GM12874 (cell line): Measurements from ENCODE around the gene CTTNBP2NL.

Source experiments
- CTCF ChIP-seq: IDR thresholded peaks from 2 replicates; pipeline ENCODE4 v1.5.1; 2011; ENCODE audit warnings: low read depth, mild to moderate bottlenecking, control low read depth, low read length, moderate library complexity; ENCODE audit not compliant: insufficient read depth

CTTNBP2NL gene

GRCh38 chr1:112396653-112397471 is 848 bp downstream of the CTTNBP2NL start:
- no peak for TF ChIP-seq CTCF

GRCh38 chr1:112397841-112398240 is 1.8 kb downstream of the CTTNBP2NL start:
- no peak for TF ChIP-seq CTCF

- TF ChIP-seq CTCF = no peak
Observed at GRCh38 chr1:112399456-112399855, 3.4 kb downstream of the CTTNBP2NL start.

GRCh38 chr1:112402682-112403643 is 6.9 kb downstream of the CTTNBP2NL start:
- TF ChIP-seq CTCF = no peak

GRCh38 chr1:112406771-112407170 is 10.8 kb downstream of the CTTNBP2NL start:
- no peak for TF ChIP-seq CTCF

- no peak for TF ChIP-seq CTCF
Observed at GRCh38 chr1:112409414-112409813, 13.4 kb downstream of the CTTNBP2NL start.

- no peak for TF ChIP-seq CTCF
Observed at GRCh38 chr1:112410673-112411072, 14.7 kb downstream of the CTTNBP2NL start.
